ENCODE measurements around the gene MMAB. TPM values are rescaled to one million over a fixed set of nuclear protein-coding genes. Genes with fewer than 3 reads are reported as not detected.

The MMAB gene
- total RNA-seq, 1 experiment from 2014 or later = 83.0 TPM

GRCh38 chr12:109580684-109581333 is 7.5 kb upstream of the MMAB start:
- no TSS peak for BruUV-seq (replicated peaks)
- Histone ChIP-seq H3K9me2 (replicated peaks; ENCODE audit: low read length) (no peaks in the 10 kb centered on the region), H3F3A (ENCODE audit: low read length, unreplicated experiment) (no peaks in the 10 kb centered on the region), H3K27me3 (ENCODE audit: low read length) (no peaks in the 10 kb centered on the region), H3K4me3 (ENCODE audit: low read length) (no peak overlapping the region), H3K27ac (ENCODE audit: low read length) (no peak overlapping the region), H3K79me2 (ENCODE audit: low read length) (no peaks in the 10 kb centered on the region), H3K9me3 (ENCODE audit: low read length) (no peaks in the 10 kb centered on the region), H3K4me1 (ENCODE audit: insufficient read depth, low read length) (no peaks in the 10 kb centered on the region), H2AFZ (ENCODE audit: low read length) (no peak overlapping the region), H3K36me3 (ENCODE audit: low read depth, low read length) (peaks cover 35% of the 10 kb centered on the region), H3K4me2 (ENCODE audit: low read length) (no peak overlapping the region), H4K20me1 (ENCODE audit: low read length) (no peaks in the 10 kb centered on the region), H3K9ac (ENCODE audit: low read length) (no peak overlapping the region)
- ChIA-PET POLR2A (ENCODE audit: unreplicated experiment) (no interaction called here), CTCF (no interaction called here)
- DNase-seq = no peak
- TF ChIP-seq CTCF (conservative IDR thresholded peaks at IDR 0.05; ENCODE audit: low read depth, low read length) (no peak), EZH2phosphoT487 (IDR thresholded peaks at IDR 0.05; ENCODE audit: borderline replicate concordance, low read length) (no peak), EZH2 (IDR thresholded peaks at IDR 0.05; ENCODE audit: low read length, unreplicated experiment) (no peak)
- intact Hi-C loops (cut with micrococcal nuclease) = no loop called here
- ATAC-seq = no peak

GRCh38 chr12:109580272-109580671 is 7.0 kb upstream of the MMAB start:
- Histone ChIP-seq H4K20me1 (ENCODE audit: low read length) (no peaks in the 10 kb centered on the region), H3F3A (ENCODE audit: low read length, unreplicated experiment) (no peaks in the 10 kb centered on the region), H3K4me2 (ENCODE audit: low read length) (no peak overlapping the region), H3K4me3 (ENCODE audit: low read length) (no peak overlapping the region), H3K27me3 (ENCODE audit: low read length) (no peaks in the 10 kb centered on the region), H3K36me3 (ENCODE audit: low read depth, low read length) (peaks cover 38% of the 10 kb centered on the region), H3K9me2 (replicated peaks; ENCODE audit: low read length) (no peaks in the 10 kb centered on the region), H3K27ac (ENCODE audit: low read length) (no peak overlapping the region), H3K79me2 (ENCODE audit: low read length) (no peaks in the 10 kb centered on the region), H3K9ac (ENCODE audit: low read length) (no peak overlapping the region), H3K4me1 (ENCODE audit: insufficient read depth, low read length) (no peaks in the 10 kb centered on the region), H3K9me3 (ENCODE audit: low read length) (no peaks in the 10 kb centered on the region), H2AFZ (ENCODE audit: low read length) (no peak overlapping the region)
- DNase-seq (no peak), ATAC-seq (no peak)
- TF ChIP-seq EZH2 (IDR thresholded peaks at IDR 0.05; ENCODE audit: low read length, unreplicated experiment) (no peak), EZH2phosphoT487 (IDR thresholded peaks at IDR 0.05; ENCODE audit: borderline replicate concordance, low read length) (no peak), CTCF (conservative IDR thresholded peaks at IDR 0.05; ENCODE audit: low read depth, low read length) (no peak)
- intact Hi-C loops (cut with micrococcal nuclease) = no loop called here
- BruUV-seq (replicated peaks) = no TSS peak
- ChIA-PET POLR2A (ENCODE audit: unreplicated experiment) (no interaction called here), CTCF (no interaction called here)

- no TSS peak for BruUV-seq (replicated peaks)
- ATAC-seq = no peak
- no peak for DNase-seq
- H3K9ac ChIP-seq (ENCODE audit: low read length) = no peak overlapping the region
- ChIA-PET CTCF (no interaction called here), POLR2A (ENCODE audit: unreplicated experiment) (no interaction called here)
- no peak overlapping the region for H3K27ac ChIP-seq (ENCODE audit: low read length)
- 0 out of 2 replicates have a peak, but pooled peaks cover 3% of the 10 kb centered on the region for H3K79me2 ChIP-seq (ENCODE audit: low read length)
- intact Hi-C loops (cut with micrococcal nuclease) = no loop called here
- TF ChIP-seq CTCF (conservative IDR thresholded peaks at IDR 0.05; ENCODE audit: low read depth, low read length) (no peak), EZH2 (IDR thresholded peaks at IDR 0.05; ENCODE audit: low read length, unreplicated experiment) (no peak), EZH2phosphoT487 (IDR thresholded peaks at IDR 0.05; ENCODE audit: borderline replicate concordance, low read length) (no peak)
- H3K9me3 ChIP-seq (ENCODE audit: low read length) = no peaks in the 10 kb centered on the region
- no peaks in the 10 kb centered on the region for H4K20me1 ChIP-seq (ENCODE audit: low read length)
- no peaks in the 10 kb centered on the region for H3K9me2 ChIP-seq (replicated peaks; ENCODE audit: low read length)
- peaks cover 4% of the 10 kb centered on the region; the same call in 1 of the 2 replicates for H3K4me1 ChIP-seq (ENCODE audit: insufficient read depth, low read length)
- no peak overlapping the region for H3K4me3 ChIP-seq (ENCODE audit: low read length)
- H2AFZ ChIP-seq (ENCODE audit: low read length) = no peak overlapping the region
- H3K4me2 ChIP-seq (ENCODE audit: low read length) = no peak overlapping the region
- H3K27me3 ChIP-seq (ENCODE audit: low read length) = no peaks in the 10 kb centered on the region
- peaks cover 38% of the 10 kb centered on the region for H3K36me3 ChIP-seq (ENCODE audit: low read depth, low read length)
- no peaks in the 10 kb centered on the region for H3F3A ChIP-seq (ENCODE audit: low read length, unreplicated experiment)
These were observed 6.3 kb upstream of the MMAB start for GRCh38 chr12:109579639-109580038.
